PC-9 (cell line): ENCODE data around the gene GSTP1. TPM values are rescaled to one million over a fixed set of nuclear protein-coding genes. Genes with fewer than 3 reads are reported as not detected.

ENCODE experiments used
- BruUV-seq: library from RNA; stranded (reverse); fragments of 400-500 nt; replicated peaks from 2 replicates; lab custom pipeline; 2021; lab: Mats Ljungman, UMichigan
- CTCF ChIA-PET: fragments of 300-600 bp; sonication (Branson Sonifier 250); formaldehyde crosslinking; loops from one replicate; lab custom pipeline; 2022; ENCODE audit warnings: antibody characterized with exemption; lab: Charles Lee
- POLR2A ChIA-PET: fragments of 300-600 bp; sonication (Branson Sonifier 250); formaldehyde crosslinking; loops from one replicate; lab custom pipeline; 2022; ENCODE audit warnings: antibody characterized with exemption; ENCODE audit not compliant: unreplicated experiment; lab: Charles Lee
- DNase-seq, 2 experiments: peaks; one replicate each; pipeline versions ENCODE4 v3.0.0 to v3.0.0-alpha.2; 2015 to 2022; ENCODE audit warnings: mixed read lengths in 1 of 2
- H2AFZ ChIP-seq: fragments of 200-600 bp; sonication (generic); 2 replicates; pipeline ENCODE4 v1.8.1; 2017; ENCODE audit warnings: antibody characterized with exemption
- H3F3A ChIP-seq: fragments of 200-600 bp; sonication (generic); 2 replicates; pipeline ENCODE4 v1.8.1; 2017; ENCODE audit warnings: antibody characterized with exemption, mild to moderate bottlenecking, low read depth; ENCODE audit not compliant: insufficient read depth
- H3K27ac ChIP-seq: fragments of 200-600 bp; sonication (generic); 2 replicates; pipeline ENCODE4 v1.6.1; 2016; ENCODE audit warnings: mixed run types
- H3K27me3 ChIP-seq: fragments of 200-600 bp; sonication (generic); 2 replicates; pipeline ENCODE4 v1.6.1; 2016; ENCODE audit warnings: low read depth, mixed run types; ENCODE audit not compliant: insufficient read depth
- H3K36me3 ChIP-seq: fragments of 200-600 bp; sonication (generic); 2 replicates; pipeline ENCODE4 v1.6.1; 2016; ENCODE audit warnings: low read depth, mixed run types
- H3K4me1 ChIP-seq: fragments of 200-600 bp; sonication (generic); replicated peaks from 2 replicates; pipeline ENCODE4 v1.6.1; 2016; ENCODE audit warnings: mixed run types; ENCODE audit not compliant: insufficient read depth
- H3K4me2 ChIP-seq: fragments of 200-600 bp; sonication (generic); 2 replicates; pipeline ENCODE4 v1.6.1; 2017; ENCODE audit warnings: mixed run types
- H3K4me3 ChIP-seq: fragments of 200-600 bp; sonication (generic); 2 replicates; pipeline ENCODE4 v1.6.1; 2016; ENCODE audit warnings: mixed run types
- H3K79me2 ChIP-seq: fragments of 200-600 bp; sonication (generic); 2 replicates; pipeline ENCODE4 v1.6.1; 2017; ENCODE audit warnings: low read depth, mixed run types
- H3K9me2 ChIP-seq: fragments of 200-600 bp; sonication (generic); 2 replicates; pipeline ENCODE4 v1.8.1; 2017; ENCODE audit warnings: mild to moderate bottlenecking; ENCODE audit not compliant: insufficient read depth
- H3K9me3 ChIP-seq: fragments of 200-600 bp; sonication (generic); 2 replicates; pipeline ENCODE4 v1.8.1; 2016; ENCODE audit warnings: low read depth; ENCODE audit not compliant: insufficient read depth
- H4K20me1 ChIP-seq: fragments of 200-600 bp; sonication (generic); 2 replicates; pipeline ENCODE4 v1.8.1; 2017; ENCODE audit not compliant: insufficient read depth
- CTCF ChIP-seq: fragments of 200-600 bp; sonication (generic); conservative IDR thresholded peaks from 2 replicates; pipeline ENCODE4 v1.6.1; 2017; ENCODE audit warnings: mixed run types, antibody characterized with exemption, mild to moderate bottlenecking, moderate library complexity
- EZH2 ChIP-seq: fragments of 200-600 bp; sonication (generic); IDR thresholded peaks from 2 replicates; pipeline ENCODE4 v1.8.0; 2017; ENCODE audit warnings: antibody characterized with exemption, low read depth
- intact Hi-C: fragments of 100-400 bp; cut with micrococcal nuclease; formaldehyde crosslinking; loops from one replicate; pipeline ENCODE4 v1.10.0; 2022; ENCODE audit not compliant: unreplicated experiment
- total RNA-seq: library from RNA; stranded (reverse); gene quantifications from 2 replicates; pipeline ENCODE4 v1.2.3, GENCODE V29; 2021

GSTP1 gene
- total RNA-seq, 1 experiment from 2014 or later: 2,063 TPM

DNA sequence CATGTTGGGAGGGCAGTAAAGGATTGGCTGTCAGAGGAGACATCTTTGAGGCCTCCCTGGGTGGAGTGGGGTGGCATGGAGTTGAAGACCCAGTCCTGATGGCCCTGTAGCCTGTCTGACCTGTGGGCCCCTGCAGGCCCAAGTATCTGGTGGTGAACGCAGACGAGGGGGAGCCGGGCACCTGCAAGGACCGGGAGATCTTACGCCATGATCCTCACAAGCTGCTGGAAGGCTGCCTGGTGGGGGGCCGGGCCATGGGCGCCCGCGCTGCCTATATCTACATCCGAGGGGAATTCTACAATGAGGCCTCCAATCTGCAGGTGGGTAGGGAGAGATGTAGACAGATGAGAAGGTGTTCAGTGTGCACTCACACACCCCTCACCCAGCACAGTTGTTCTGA lies 25.7 kb downstream of the GSTP1 start:
- Histone ChIP-seq H4K20me1 (no peaks in the 10 kb centered on the region), H3K79me2 (peaks cover 16% of the 10 kb centered on the region), H3K36me3 (0 out of 2 replicates have a peak, but pooled peaks cover 10% of the 10 kb centered on the region), H3K9me3 (no peaks in the 10 kb centered on the region), H3K27me3 (no peaks in the 10 kb centered on the region), H3K4me3 (no peak overlapping the region), H3K9me2 (no peaks in the 10 kb centered on the region), H3K27ac (no peak overlapping the region), H2AFZ (no peak overlapping the region), H3K4me2 (no peak overlapping the region), H3F3A (peaks cover 16% of the 10 kb centered on the region), H3K4me1 (peaks cover 12% of the 10 kb centered on the region)
- ChIA-PET CTCF (no interaction called here), POLR2A (no interaction called here)
- TF ChIP-seq CTCF (no peak), EZH2 (no peak)
- BruUV-seq: no TSS peak
- DNase-seq: no peak
- intact Hi-C loops: no loop called here

DNA sequence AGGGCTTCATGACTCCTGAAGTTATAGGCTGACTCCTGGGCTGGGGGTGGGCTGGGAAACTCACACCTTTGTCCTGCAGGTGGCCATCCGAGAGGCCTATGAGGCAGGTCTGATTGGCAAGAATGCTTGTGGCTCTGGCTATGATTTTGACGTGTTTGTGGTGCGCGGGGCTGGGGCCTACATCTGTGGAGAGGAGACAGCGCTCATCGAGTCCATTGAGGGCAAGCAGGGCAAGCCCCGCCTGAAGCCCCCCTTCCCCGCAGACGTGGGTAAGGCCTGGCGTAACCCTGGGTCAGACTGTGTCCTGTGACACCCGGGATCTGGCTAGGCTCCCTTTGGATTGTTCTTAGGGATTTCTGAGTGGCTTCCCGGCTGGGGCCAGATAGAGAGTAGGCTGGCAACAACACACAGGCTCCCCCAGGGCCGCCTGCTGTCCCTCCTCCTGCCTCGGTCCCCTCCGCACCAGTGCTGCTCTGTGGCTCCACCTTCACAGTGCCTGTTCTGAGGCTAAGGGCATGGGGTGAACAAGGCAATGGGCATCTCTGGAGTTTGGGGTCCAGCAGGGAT lies 26.8 kb downstream of the GSTP1 start:
- CTCF ChIA-PET: no interaction called here
- no peaks in the 10 kb centered on the region for H4K20me1 ChIP-seq
- no peak for DNase-seq
- H3K9me2 ChIP-seq: no peaks in the 10 kb centered on the region
- H3K4me2 ChIP-seq: no peak overlapping the region
- H2AFZ ChIP-seq: no peak overlapping the region
- no peak overlapping the region for H3K4me3 ChIP-seq
- no TSS peak for BruUV-seq
- intact Hi-C loops: no loop called here
- POLR2A ChIA-PET: no interaction called here
- 0 out of 2 replicates have a peak, but pooled peaks cover 10% of the 10 kb centered on the region for H3K36me3 ChIP-seq
- no peaks in the 10 kb centered on the region for H3K9me3 ChIP-seq
- no peak for TF ChIP-seq CTCF
- TF ChIP-seq EZH2: no peak
- peaks cover 12% of the 10 kb centered on the region for H3K4me1 ChIP-seq
- H3K27ac ChIP-seq: no peak overlapping the region
- H3K27me3 ChIP-seq: no peaks in the 10 kb centered on the region
- H3K79me2 ChIP-seq: peaks cover 16% of the 10 kb centered on the region
- peaks cover 16% of the 10 kb centered on the region for H3F3A ChIP-seq

DNA sequence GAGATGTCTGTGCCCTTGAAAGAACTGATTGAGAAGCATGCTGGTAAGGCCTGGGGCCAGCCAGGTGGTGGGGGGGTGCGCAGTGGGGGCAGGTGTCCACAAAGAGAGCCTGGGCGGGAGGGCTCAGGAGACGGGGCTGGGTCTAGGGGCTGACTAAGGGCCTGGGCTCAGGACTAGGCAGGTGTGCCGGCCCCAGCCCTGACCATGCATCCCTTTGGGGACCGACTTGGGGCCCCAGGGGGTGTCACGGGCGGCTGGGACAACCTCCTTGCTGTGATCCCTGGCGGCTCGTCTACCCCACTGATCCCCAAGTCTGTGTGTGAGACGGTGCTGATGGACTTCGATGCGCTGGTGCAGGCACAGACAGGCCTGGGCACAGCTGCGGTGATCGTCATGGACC lies 27.6 kb downstream of the GSTP1 start:
- Histone ChIP-seq H3K4me3 (no peak overlapping the region), H3F3A (peaks cover 16% of the 10 kb centered on the region), H3K9me2 (no peaks in the 10 kb centered on the region), H3K79me2 (peaks cover 16% of the 10 kb centered on the region), H4K20me1 (no peaks in the 10 kb centered on the region), H3K27me3 (no peaks in the 10 kb centered on the region), H3K36me3 (0 out of 2 replicates have a peak, but pooled peaks cover 10% of the 10 kb centered on the region), H2AFZ (no peak overlapping the region), H3K9me3 (no peaks in the 10 kb centered on the region), H3K4me2 (no peak overlapping the region), H3K27ac (no peak overlapping the region), H3K4me1 (peaks cover 8% of the 10 kb centered on the region)
- no peak for DNase-seq
- BruUV-seq: no TSS peak
- POLR2A ChIA-PET: no interaction called here
- CTCF ChIA-PET: no interaction called here
- no peak for TF ChIP-seq EZH2
- no peak for TF ChIP-seq CTCF
- intact Hi-C loops: no loop called here
